ENCODE measurements around the gene PDZD4.

GRCh38 chrX:153800177-153800722 is 30.1 kb downstream of the PDZD4 start:
- TF ChIP-seq POLR2AphosphoS5 (IDR thresholded peaks at IDR 0.05) (no peak), CTCF (IDR thresholded peaks at IDR 0.05) (no peak), POLR2A (IDR thresholded peaks at IDR 0.05) (no peak), EP300 (IDR thresholded peaks at IDR 0.05; ENCODE audit: low read depth) (no peak)

All from transverse colon (tissue), 4 donors.